ENCODE measurements around the gene ZEB2.

Gene ZEB2

GRCh38 chr2:144414324-144414845 is 105.5 kb downstream of the ZEB2 start:
- DNase-seq = no peak

- no peak for DNase-seq
Observed at GRCh38 chr2:144412709-144413108, 107.2 kb downstream of the ZEB2 start.

GRCh38 chr2:144411473-144411872 is 108.4 kb downstream of the ZEB2 start:
- DNase-seq = peak; percentile 93

DNA sequence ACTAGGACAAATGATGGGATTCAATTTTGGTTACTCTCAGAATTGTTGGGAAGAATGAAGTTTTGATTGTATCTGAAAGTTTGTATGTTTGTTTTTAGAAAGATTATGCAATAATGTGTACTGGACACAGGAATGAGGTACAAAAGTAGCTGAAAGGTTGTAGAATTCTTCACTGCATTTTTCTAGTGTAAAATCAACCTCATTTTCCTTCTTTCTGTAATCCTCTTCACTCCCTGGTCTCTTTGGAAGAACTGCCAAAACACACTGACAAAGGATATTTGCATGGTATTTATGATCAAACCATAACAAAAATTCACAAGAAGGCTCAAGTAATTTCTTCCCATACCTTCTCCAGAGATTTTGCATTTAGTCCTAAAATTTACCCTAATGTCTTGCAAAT is 110.7 kb downstream of the ZEB2 start:
- no peak for DNase-seq

- DNase-seq = no peak
Observed at GRCh38 chr2:144407262-144407661, 112.7 kb downstream of the ZEB2 start.

GRCh38 chr2:144405982-144406788 is 113.7 kb downstream of the ZEB2 start:
- no peak for DNase-seq

GRCh38 chr2:144405321-144405720 is 114.6 kb downstream of the ZEB2 start:
- no peak for DNase-seq

- DNase-seq = no peak
Observed at GRCh38 chr2:144404586-144405314, 115.2 kb downstream of the ZEB2 start.

DNA sequence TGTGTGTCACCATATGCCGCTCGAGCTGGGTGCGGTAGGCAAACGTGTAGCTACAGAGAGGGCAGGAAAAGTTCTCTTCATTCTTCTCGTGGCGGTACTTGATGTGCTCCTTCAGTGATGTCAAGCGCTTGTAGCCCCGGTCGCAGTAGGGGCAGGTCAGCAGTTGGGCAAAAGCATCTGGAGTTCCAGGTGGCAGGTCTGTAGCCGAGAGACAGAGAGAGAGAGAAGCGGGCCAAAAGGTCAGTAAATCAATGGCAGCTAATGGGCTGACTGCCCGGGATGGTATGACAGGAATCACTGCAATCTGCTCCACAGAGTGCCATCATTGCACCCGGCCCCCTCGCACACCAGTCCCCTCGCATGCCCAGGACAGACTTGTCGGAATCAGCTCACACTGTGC is 116.0 kb downstream of the ZEB2 start:
- DNase-seq = peak; percentile 96

DNA sequence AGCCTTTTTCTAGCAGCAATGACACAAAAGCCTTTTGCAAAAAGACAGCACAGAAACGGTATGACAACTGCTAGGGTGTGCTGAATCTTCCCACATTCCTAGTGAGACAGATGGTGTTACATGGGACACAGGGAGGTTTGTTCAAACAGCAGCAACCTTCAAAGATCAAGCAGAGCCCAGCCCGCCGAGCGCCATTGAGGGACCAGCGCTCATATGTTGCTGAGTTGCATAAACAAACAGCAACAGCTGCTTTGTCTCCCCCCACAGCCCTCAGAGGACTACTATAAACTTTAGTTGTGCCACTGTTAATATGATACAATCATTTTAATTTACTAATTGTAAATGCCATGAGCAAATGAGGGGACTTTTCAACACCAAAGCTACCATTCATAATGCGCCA is 117.7 kb downstream of the ZEB2 start:
- DNase-seq = peak; percentile 80

DNA sequence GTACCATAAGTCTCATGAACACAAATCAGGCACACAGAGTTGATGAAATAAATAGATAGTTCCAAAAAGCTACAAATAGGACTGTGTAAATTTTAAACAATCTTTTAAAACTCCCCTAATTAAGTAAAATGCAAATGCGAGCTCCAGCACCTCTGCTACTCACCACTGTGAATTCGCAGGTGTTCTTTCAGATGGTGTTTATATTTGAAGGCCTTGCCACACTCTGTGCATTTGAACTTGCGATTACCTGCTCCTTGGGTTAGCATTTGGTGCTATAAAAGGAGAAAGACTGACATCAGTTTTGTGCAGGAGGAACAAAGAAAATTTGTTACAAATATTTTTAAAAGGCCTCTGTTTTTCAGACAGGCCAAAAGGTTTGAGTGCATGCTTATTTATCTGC is 118.9 kb downstream of the ZEB2 start:
- DNase-seq = no peak

GRCh38 chr2:144396318-144396717 is 123.6 kb downstream of the ZEB2 start:
- peak; percentile 10 for DNase-seq

DNA sequence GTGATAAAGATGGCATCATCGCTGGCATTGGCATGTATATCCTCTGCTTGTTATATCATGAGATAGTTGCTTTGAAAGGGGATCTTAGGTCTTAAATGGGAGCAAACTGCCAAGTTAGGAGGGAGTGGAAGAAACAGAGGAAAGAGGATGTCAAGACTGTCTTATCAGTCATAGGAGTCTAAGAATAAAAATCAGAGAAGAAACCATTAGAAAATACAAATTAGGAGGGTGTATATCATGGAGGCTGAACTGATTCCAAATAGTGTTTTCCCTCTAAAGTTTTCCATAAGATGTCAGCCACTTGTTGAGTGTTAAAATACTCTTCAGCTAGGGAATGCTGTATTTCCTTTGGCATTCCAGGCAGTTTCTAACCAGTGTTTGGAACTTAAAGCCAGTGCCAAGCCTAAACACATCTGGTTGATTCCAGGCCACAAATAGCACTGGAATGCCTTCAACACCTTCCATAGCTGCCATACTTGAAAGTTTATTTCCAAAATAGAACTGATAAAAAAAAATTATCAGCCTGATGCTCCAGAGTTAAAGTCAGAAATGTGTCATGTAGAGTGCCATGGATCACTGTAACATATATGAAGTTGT is 129.4 kb downstream of the ZEB2 start:
- DNase-seq = no peak

- no peak for DNase-seq
Observed at GRCh38 chr2:144389930-144390311, 130.0 kb downstream of the ZEB2 start.

DNA sequence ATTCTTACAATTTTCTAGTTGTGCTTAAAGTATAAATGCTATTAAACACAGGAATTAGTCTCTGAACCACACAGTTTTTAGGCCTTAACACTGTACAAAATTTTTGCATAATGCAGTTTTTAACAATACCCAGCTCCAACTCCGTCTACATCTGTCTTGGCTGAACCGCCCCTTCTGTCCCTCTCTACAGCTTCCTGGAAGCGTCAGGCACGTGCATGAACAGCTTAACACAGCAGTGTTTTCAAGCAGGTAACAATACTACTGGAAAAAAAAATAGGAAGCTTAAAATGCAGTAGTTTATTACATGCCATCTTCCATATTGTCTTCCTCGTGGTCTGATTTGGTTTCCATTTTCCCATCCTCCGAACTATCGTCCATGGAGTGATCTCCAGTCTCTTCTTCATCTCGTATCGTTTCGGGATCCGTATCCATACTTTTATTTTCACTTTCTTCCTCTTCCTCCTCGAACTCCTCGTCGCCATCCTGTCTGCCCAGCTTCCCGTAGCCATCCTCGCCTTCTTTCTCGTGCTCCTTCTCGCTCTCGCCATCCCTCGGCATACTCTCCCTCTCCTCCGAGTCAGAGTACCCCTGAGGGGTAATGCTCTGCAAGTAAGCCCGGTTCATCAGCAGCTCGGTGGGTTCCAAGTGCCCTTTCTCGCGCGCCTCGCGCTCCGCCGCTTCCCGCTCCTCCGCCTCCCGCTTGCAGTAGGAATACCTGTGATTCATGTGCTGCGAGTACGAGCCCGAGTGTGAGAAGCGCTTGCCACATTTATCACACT is 130.6 kb downstream of the ZEB2 start:
- DNase-seq = no peak

- no peak for DNase-seq
Observed at GRCh38 chr2:144385381-144385780, 134.5 kb downstream of the ZEB2 start.

GRCh38 chr2:144383571-144384100 is 136.3 kb downstream of the ZEB2 start:
- DNase-seq = no peak

DNA sequence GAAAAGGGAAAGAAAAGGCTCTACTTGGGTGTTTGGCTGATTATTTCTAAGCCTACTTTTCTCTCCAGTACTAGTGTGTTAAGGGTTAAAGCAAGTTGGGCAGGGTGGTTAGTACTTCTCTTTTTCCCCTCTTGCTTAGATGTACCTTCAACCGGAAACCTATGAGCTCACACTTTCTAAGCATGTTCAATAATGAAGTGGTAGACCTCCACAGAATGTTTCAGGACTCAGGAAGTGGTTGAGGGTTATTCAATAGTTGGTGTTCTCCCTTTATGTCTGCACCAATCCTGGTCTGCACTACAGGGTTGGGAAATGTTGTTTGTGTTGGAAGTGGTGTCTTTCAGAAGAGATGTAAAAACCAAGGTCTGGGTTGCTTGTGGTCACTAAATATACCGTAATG is 137.1 kb downstream of the ZEB2 start:
- no peak for DNase-seq

DNA sequence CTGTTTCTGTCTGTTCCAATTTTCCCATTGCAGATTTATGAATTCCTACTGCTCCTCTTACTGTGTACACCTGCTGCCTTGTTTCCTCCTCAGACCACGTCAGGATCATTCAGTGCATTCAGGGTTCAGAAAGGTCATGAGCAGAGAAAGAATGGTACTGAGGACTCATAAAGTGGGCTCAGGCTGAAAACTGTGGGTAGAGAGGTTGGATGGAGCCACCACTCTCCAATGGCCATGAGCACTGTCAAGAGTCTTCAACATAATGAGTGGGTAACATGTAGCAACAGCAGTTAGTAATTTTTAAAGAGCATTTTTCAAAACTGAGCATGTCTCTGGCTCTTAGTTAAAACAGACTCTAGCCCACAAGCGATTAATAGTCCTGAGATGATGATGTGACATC is 138.2 kb downstream of the ZEB2 start:
- DNase-seq = no peak

DNA sequence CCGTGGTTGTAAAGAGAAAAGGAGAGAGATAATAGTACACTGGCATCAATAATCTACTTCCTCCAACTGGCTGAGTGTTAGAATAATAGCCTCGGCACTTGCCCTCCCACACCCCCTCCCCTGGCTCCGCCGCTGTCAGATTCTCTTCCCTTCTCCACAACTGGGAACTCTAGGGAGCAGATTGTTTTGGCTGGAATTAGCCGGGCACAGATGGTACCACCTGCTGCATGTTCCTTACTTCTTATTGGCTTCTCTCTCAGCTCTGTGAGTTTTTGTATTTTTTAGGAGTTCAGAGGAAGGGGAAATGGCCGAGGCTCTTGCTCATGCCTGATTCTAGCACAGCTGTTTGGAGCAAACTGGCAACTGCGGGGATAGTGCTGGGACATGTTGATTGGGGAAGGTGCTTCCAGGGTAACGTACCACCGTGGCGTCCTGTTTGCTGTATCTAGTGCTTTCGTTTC is 140.0 kb downstream of the ZEB2 start:
- peak; percentile 81 for DNase-seq

DNA sequence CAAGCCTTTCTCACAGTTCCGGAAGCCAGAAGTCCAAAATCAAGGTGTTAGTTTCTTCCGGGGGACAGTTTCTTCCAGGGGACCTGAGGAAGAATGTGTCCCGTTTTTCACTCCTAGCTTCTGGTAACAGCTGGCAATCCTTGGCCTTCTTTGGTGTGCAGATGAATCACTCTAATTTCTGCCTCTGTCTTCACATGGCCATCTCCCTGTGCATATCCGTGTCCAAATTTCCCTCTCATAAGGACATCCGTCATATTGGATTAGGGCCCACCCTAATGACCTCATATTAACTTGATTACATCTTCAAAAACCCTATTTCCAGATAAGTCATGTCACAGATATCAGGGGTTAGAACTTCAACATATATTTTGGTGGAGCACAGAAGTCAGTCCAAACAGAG is 141.4 kb downstream of the ZEB2 start:
- DNase-seq = no peak

- no peak for DNase-seq
Observed at GRCh38 chr2:144377914-144378313, 142.0 kb downstream of the ZEB2 start.

DNA sequence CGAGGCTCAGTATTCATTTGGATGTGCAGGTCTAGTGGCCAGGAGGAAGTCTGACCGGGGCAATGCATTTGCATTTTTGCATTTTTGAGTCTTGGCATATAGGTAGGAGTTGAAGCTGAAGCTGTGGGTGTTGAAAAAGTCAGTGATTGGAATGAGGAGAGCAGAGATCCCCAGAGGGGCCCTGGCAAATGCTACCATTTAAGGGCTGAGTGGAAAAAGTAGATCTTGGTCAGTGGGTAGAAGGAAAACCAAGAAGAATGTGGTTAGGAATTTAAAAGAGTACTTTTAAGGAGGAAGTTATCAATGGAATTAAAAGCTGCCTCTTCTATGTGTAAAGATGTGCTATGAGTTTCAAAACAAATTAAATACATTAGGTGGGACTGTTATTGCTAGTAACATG is 143.0 kb downstream of the ZEB2 start:
- no peak for DNase-seq
